ENCODE results near the gene SLC16A10.
"Not testable (repeated sequence)": the region's sequence is repeated elsewhere in the genome, so short reads cannot be mapped to it uniquely, and the experiment has no call there.

SLC16A10 gene

GRCh38 chr6:111105578-111105977 lies 18.3 kb downstream of the SLC16A10 start:
- no peak overlapping the region for H3K27ac Mint-ChIP-seq

DNA sequence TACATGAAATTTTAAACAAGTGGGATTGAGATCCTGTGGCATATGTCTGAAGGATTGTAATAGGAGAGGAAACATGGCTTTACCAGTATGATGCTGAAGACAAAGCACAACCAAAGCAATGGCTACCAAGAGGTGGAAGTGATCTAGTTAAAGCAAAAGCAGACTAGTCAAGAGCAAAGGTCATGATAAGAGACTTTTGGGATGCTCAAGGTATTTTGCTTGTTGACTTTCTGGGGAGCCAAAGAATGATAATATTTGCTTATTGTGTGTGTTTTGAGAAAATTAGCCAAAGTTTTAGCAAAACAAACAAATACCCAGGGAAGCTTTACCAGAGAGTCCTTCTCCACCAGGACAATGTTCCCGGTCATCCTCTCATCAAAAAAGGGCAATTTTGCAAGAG lies 20.3 kb downstream of the SLC16A10 start:
- no peaks in the 10 kb centered on the region for H3K36me3 Mint-ChIP-seq
- H3K27me3 Mint-ChIP-seq: peaks cover 0 to 10% of the 10 kb centered on the region in 2 donors
- ATAC-seq (replicated peaks): no peak

More at GRCh38 chr6:111105578-111105977, 18.3 kb downstream of the SLC16A10 start:
- peaks cover 0 to 7% of the 10 kb centered on the region in 2 donors for H3K27me3 Mint-ChIP-seq
- no peak overlapping the region for H3K4me3 Mint-ChIP-seq
- ATAC-seq (replicated peaks): no peak
- no peaks in the 10 kb centered on the region for H3K36me3 Mint-ChIP-seq
- no peaks in the 10 kb centered on the region for H3K4me1 Mint-ChIP-seq
- DNase-seq: no peak
- H3K9me3 Mint-ChIP-seq: peaks cover 6 to 10% of the 10 kb centered on the region in 2 donors

DNA sequence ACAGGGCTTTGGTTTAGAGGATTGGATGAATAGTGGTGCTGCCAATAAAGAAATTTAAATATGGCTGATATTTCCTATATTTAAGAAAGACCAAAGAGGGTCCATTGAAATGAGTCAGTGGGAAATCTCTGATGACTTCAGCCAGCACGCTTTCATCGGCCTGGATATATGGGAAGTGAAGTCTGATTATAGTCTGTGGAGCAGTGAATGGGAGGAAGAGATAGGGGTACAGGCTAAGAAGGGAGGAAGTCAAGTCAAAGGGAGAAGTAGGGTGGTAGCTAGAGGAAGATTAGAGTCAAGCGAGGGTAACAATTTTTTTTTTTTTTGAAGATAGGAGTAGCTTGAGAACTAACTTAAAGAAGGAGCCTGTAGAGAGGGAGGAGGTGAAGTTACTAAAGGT lies 22.7 kb downstream of the SLC16A10 start:
- Mint-ChIP-seq H3K36me3 (no peaks in the 10 kb centered on the region), H3K9me3 (peaks cover 6 to 10% of the 10 kb centered on the region in 2 donors), H3K27ac (no peak overlapping the region), H3K4me3 (no peak overlapping the region), H3K27me3 (peaks cover 0 to 10% of the 10 kb centered on the region in 2 donors), H3K4me1 (peaks cover 0 to 6% of the 10 kb centered on the region in 2 donors)
- no peak for ATAC-seq (replicated peaks)
- DNase-seq: no peak

More for the DNA sequence above, 20.3 kb downstream of the SLC16A10 start:
- no peaks in the 10 kb centered on the region for H3K4me1 Mint-ChIP-seq
- H3K27ac Mint-ChIP-seq: no peak overlapping the region
- H3K4me3 Mint-ChIP-seq: no peak overlapping the region
- H3K9me3 Mint-ChIP-seq: peaks cover 6 to 10% of the 10 kb centered on the region in 2 donors
- DNase-seq: no peak

GRCh38 chr6:111113336-111114086 lies 26.2 kb downstream of the SLC16A10 start:
- H3K4me3 Mint-ChIP-seq: no peak overlapping the region

DNA sequence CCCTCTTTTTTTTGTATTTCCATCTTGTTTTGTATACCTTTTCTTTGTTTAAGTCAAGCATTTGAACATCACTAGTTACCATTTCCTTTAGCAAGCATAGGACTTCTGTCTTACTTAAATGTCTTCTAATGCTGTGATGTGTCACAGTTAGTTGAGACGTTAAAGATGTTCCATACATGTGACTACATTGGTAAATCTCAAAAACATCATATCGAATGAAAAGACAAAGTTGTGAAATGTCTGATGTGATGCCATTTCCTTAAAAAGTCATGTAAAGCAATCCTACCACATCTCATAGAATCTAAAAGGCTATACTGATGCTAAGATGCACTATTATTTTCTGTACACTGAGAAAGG lies 26.8 kb downstream of the SLC16A10 start:
- ATAC-seq (replicated peaks): no peak
- H3K4me3 Mint-ChIP-seq: no peak overlapping the region
- peaks cover 0 to 6% of the 10 kb centered on the region in 2 donors for H3K4me1 Mint-ChIP-seq

More at GRCh38 chr6:111113336-111114086, 26.2 kb downstream of the SLC16A10 start:
- ATAC-seq (replicated peaks) (peak in 1 of 2 donors; percentile 34), DNase-seq (no peak)
- Mint-ChIP-seq H3K27me3 (peaks cover 0 to 10% of the 10 kb centered on the region in 2 donors), H3K4me1 (peaks cover 0 to 6% of the 10 kb centered on the region in 2 donors), H3K9me3 (no peaks in the 10 kb centered on the region), H3K36me3 (no peaks in the 10 kb centered on the region), H3K27ac (no peak overlapping the region)

GRCh38 chr6:111114482-111114881 lies 27.2 kb downstream of the SLC16A10 start:
- peaks cover 0 to 10% of the 10 kb centered on the region in 2 donors for H3K27me3 Mint-ChIP-seq
- peaks cover 0 to 6% of the 10 kb centered on the region in 2 donors for H3K4me1 Mint-ChIP-seq
- no peaks in the 10 kb centered on the region for H3K9me3 Mint-ChIP-seq
- H3K4me3 Mint-ChIP-seq: no peak overlapping the region
- no peak overlapping the region for H3K27ac Mint-ChIP-seq
- no peak for DNase-seq
- no peaks in the 10 kb centered on the region for H3K36me3 Mint-ChIP-seq
- ATAC-seq (replicated peaks): no peak

More for the DNA sequence above, 26.8 kb downstream of the SLC16A10 start:
- Mint-ChIP-seq H3K27ac (no peak overlapping the region), H3K27me3 (peaks cover 0 to 10% of the 10 kb centered on the region in 2 donors), H3K9me3 (no peaks in the 10 kb centered on the region), H3K36me3 (no peaks in the 10 kb centered on the region)
- DNase-seq: no peak

DNA sequence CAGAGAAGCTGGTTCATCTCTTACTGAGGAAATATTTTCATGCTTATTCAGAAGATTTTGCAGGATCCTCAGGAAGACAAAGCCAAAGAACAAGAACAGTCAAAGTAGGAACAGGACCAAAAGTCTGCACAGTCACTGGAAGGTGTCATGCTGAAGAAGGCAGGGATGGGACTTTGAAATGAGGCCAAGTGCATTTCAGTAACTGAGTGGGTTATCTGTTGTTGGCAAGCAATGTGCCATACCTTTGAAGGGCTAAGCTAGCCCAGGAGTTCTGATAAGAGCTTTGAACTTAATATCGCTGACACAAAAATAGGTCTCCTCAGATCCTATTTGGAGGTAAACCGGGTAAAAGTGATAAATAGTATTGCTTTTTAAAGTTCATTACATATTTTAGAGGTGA lies 31.5 kb downstream of the SLC16A10 start:
- Mint-ChIP-seq H3K27me3 (no peaks in the 10 kb centered on the region), H3K27ac (no peak overlapping the region), H3K4me1 (peaks cover 3 to 10% of the 10 kb centered on the region in 2 donors), H3K4me3 (no peak overlapping the region), H3K9me3 (no peaks in the 10 kb centered on the region), H3K36me3 (no peaks in the 10 kb centered on the region)
- DNase-seq (no peak), ATAC-seq (replicated peaks) (no peak)

GRCh38 chr6:111119571-111120329 lies 32.4 kb downstream of the SLC16A10 start:
- no peak for ATAC-seq (replicated peaks)
- H3K4me3 Mint-ChIP-seq: no peak overlapping the region

GRCh38 chr6:111121789-111122350 lies 34.6 kb downstream of the SLC16A10 start:
- Mint-ChIP-seq H3K27ac (no peak overlapping the region), H3K4me3 (no peak overlapping the region), H3K9me3 (no peaks in the 10 kb centered on the region), H3K36me3 (no peaks in the 10 kb centered on the region), H3K27me3 (no peaks in the 10 kb centered on the region), H3K4me1 (peaks cover 3 to 6% of the 10 kb centered on the region in 2 donors)
- ATAC-seq (replicated peaks) (no peak), DNase-seq (no peak)

More at GRCh38 chr6:111119571-111120329, 32.4 kb downstream of the SLC16A10 start:
- peaks cover 3 to 6% of the 10 kb centered on the region in 2 donors for H3K4me1 Mint-ChIP-seq
- DNase-seq: no peak
- no peak overlapping the region for H3K27ac Mint-ChIP-seq
- no peaks in the 10 kb centered on the region for H3K27me3 Mint-ChIP-seq
- H3K36me3 Mint-ChIP-seq: no peaks in the 10 kb centered on the region
- H3K9me3 Mint-ChIP-seq: no peaks in the 10 kb centered on the region

- Mint-ChIP-seq H3K36me3 (no peaks in the 10 kb centered on the region), H3K27ac (peak overlapping the region; percentile 2), H3K27me3 (no peaks in the 10 kb centered on the region), H3K9me3 (no peaks in the 10 kb centered on the region), H3K4me3 (no peak overlapping the region), H3K4me1 (peaks cover 3 to 6% of the 10 kb centered on the region in 2 donors)
- DNase-seq: no peak
- no peak for ATAC-seq (replicated peaks)
Observed at GRCh38 chr6:111122458-111123286, 35.4 kb downstream of the SLC16A10 start.

DNA sequence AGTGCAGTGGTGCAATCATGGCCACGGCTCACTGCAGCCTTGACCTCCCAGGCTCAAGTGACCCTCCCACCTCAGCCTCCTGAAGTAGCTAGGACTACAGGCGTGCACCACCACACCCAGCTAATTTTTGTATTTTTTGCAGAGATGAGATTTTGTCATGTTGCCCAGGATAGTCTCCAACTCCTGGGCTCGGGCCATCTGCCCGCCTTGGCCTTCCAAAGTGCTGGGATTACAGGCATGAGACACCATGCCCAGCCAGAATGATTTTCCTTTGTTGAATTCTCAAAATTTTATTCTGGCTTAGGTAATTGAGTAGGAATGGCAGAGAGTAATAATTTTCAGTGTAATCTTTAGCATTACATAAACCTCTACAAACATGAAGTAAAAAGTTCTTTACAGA lies 37.1 kb downstream of the SLC16A10 start:
- Mint-ChIP-seq H3K27ac (no peak overlapping the region), H3K27me3 (no peaks in the 10 kb centered on the region), H3K36me3 (no peaks in the 10 kb centered on the region), H3K4me3 (no peak overlapping the region), H3K9me3 (no peaks in the 10 kb centered on the region), H3K4me1 (peaks cover 3 to 6% of the 10 kb centered on the region in 2 donors)
- DNase-seq (no peak), ATAC-seq (replicated peaks) (no peak)

GRCh38 chr6:111129013-111129412 lies 41.7 kb downstream of the SLC16A10 start:
- Mint-ChIP-seq H3K4me3 (no peak overlapping the region), H3K27ac (no peak overlapping the region), H3K4me1 (no peaks in the 10 kb centered on the region), H3K36me3 (no peaks in the 10 kb centered on the region), H3K27me3 (no peaks in the 10 kb centered on the region), H3K9me3 (no peaks in the 10 kb centered on the region)
- DNase-seq: no peak
- no peak for ATAC-seq (replicated peaks)

DNA sequence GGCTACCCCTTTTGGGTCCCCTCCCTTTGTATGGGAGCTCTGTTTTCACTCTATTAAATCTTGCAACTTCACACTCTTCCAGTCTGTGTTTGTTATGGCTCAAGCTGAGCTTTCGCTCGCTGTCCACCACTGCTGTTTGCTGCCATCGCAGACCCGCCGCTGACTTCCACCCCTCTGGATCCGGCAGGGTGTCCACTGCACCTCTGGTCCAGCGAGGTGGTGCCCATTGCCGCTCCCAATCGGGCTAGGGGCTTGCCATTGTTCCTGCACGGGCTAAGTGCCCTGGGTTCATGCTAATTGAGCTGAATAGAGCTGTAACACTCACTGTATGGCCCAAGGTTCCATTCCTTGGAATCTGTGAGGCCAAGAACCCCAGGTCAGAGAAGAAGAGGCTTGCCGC lies 43.7 kb downstream of the SLC16A10 start:
- not testable (repeated sequence) for H3K4me3 Mint-ChIP-seq; H3K9me3 Mint-ChIP-seq; DNase-seq; H3K4me1 Mint-ChIP-seq; H3K27ac Mint-ChIP-seq; H3K36me3 Mint-ChIP-seq; ATAC-seq (replicated peaks); H3K27me3 Mint-ChIP-seq

- H3K4me1 Mint-ChIP-seq; H3K27ac Mint-ChIP-seq; DNase-seq; H3K4me3 Mint-ChIP-seq; H3K36me3 Mint-ChIP-seq; H3K9me3 Mint-ChIP-seq; H3K27me3 Mint-ChIP-seq; ATAC-seq (replicated peaks): not testable (repeated sequence)
Observed at GRCh38 chr6:111132669-111133068, 45.4 kb downstream of the SLC16A10 start.
